LNCaP clone FGC (cell line): ENCODE data around the gene TUBA3C.
"Not testable (repeated sequence)": the region's sequence is repeated elsewhere in the genome, so short reads cannot be mapped to it uniquely, and the experiment has no call there.

ENCODE experiments used
- DNase-seq: peaks from one replicate; pipeline ENCODE4 v3.0.0-alpha.2; 2011; ENCODE audit warnings: low read depth
- H3K4me3 ChIP-seq: 2 replicates; pipeline ENCODE4 v1.5.1; 2011; ENCODE audit warnings: mild to moderate bottlenecking, low read depth, low read length, control low read depth
- CTCF ChIP-seq: IDR thresholded peaks from 2 replicates; pipeline ENCODE4 v1.5.1; 2012; ENCODE audit warnings: mild to moderate bottlenecking; ENCODE audit not compliant: control insufficient read depth, insufficient read depth; ENCODE audit errors: extremely low read depth

The TUBA3C gene

GRCh38 chr13:19181621-19182485, at the start of gene TUBA3C:
TUBA3C (minus strand) TSS chr13:19181824; CDS start chr13:19181747, 77 bp downstream.
- no peak for TF ChIP-seq CTCF
- no peak for DNase-seq

GRCh38 chr13:19207413-19207812, 25.8 kb upstream of the TUBA3C start:
- H3K4me3 ChIP-seq, DNase-seq: not testable (repeated sequence)

More at GRCh38 chr13:19181621-19182485, at the start of gene TUBA3C:
- no peak within 1 kb of the TSS for H3K4me3 ChIP-seq

DNA sequence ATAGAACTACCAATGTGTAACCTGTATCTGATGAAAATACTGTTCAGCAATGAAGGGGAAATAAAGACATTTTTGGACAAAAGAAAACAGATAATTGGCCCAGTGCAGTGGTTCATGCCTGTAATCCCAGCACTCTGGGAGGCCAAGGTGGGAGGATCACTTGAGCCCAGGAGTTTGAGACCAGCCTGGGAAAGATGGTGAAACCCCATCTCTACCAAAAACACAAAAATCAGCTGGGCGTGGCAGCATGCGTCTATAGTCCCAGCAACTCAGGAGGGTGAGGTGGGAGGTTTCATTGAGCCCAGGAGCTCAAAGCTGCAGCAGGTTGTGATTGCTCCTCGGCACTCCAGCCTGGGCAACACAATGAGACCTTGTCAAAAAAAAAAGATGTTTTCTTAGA, 11.0 kb upstream of the TUBA3C start:
- not testable (repeated sequence) for H3K4me3 ChIP-seq, DNase-seq

- H3K4me3 ChIP-seq, DNase-seq: not testable (repeated sequence)
Observed at GRCh38 chr13:19189911-19190310, 8.3 kb upstream of the TUBA3C start.

DNA sequence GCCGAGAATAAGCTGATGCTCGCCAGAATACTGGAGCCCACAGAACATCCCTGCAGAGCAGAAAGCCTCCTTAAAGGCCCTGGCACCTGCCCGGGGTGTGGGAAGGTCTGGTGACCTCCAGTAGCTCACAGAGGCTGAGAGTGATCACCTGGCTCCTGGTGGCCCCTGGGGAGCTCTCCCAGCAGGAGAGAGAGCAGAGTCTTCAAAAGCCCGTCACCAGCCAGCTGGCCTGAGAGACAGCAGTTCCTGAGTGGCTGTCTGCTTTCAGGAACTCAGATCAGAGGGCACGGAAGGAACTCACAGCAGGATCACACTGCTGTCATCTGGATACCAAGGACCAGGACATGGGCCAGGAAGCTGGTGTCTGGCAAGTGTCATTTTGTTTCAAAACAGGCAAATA, 7.7 kb upstream of the TUBA3C start:
- not testable (repeated sequence) for H3K4me3 ChIP-seq, DNase-seq

GRCh38 chr13:19185865-19186645, 4.4 kb upstream of the TUBA3C start:
- TF ChIP-seq CTCF: no peak
- H3K4me3 ChIP-seq: no peak overlapping the region
- DNase-seq: no peak

DNA sequence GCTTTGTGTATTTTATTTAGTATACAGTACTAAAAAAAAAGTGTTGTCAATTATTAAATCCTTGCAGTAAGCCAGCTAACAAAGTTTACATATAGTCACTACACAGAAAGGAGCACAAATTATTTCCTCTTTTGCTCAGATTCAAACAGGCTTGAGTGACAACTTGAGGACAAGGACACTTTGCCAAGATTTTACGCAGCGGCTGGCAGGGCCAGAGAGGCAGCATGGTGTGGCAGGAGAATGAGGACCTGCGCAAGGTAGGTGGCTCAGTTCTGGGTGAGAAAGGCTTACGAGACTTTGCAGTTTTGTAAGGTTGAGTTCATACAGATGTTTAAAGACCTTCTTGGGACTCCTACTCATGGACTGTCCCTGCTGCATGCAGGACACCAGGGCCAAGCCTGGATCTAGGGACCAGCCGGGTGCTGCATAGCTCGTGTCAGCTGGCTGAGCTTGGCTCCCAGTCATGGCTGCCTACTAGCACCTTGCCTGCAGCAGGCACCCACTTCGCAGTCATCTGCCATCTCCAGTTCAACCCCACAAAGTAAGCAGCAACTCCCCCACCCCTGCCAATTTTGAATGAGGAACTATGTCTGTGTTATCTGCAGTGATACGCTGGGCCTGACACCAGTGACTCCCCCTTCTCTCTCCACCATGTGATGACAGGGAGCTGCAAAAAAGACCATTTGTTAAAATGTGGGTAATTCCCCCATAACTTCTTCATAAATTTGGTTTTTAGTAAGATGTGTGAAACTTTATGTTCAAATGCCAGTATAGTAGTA, 3.7 kb upstream of the TUBA3C start:
- no peak for TF ChIP-seq CTCF
- H3K4me3 ChIP-seq: no peak overlapping the region
- DNase-seq: no peak

DNA sequence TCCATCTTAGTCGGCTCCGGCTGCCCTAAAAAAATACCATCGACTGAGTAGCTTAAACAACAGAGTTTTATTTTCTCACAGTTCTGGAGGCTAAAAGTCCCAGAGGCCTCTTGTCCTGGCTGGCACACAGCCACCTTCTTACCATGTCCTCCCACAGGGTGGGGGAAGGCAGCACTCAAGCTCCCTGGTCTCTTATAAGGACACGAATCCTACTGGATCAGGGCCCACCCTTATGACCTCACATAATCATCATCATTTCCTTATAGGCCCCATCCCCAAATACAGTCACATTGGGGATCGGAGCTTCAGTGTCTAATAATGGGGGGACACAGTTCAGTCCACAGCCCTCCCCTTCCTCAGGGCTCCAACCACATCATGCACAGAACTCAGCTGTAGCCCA, 2.6 kb upstream of the TUBA3C start:
- DNase-seq: no peak
- H3K4me3 ChIP-seq: no peak overlapping the region
- no peak for TF ChIP-seq CTCF
